Endothelial cell of umbilical vein (primary cell): ENCODE results near the gene ARHGAP22.

Experiments
- EZH2 ChIP-seq: IDR thresholded peaks from 2 replicates; pipeline ENCODE4 v1.6.1; 2012; ENCODE audit warnings: borderline replicate concordance, low read depth, mild to moderate bottlenecking, moderate library complexity, low read length, inconsistent platforms; ENCODE audit not compliant: severe bottlenecking
- JUN ChIP-seq: IDR thresholded peaks from 2 replicates; pipeline ENCODE4 v1.6.1; 2011; ENCODE audit warnings: borderline replicate concordance, low read depth; ENCODE audit not compliant: insufficient read length, insufficient read depth
- MYC ChIP-seq: IDR thresholded peaks from one replicate; pipeline ENCODE4 v1.6.1; 2011; ENCODE audit warnings: mild to moderate bottlenecking, low read depth, low read length
- POLR2A ChIP-seq: IDR thresholded peaks from 2 replicates; pipeline ENCODE4 v1.6.1; 2012; ENCODE audit warnings: low read depth, mild to moderate bottlenecking, control low read depth, low read length
- POLR2AphosphoS5 ChIP-seq: IDR thresholded peaks from 2 replicates; pipeline ENCODE4 v1.6.1; 2012; ENCODE audit warnings: low read depth, mild to moderate bottlenecking, control low read depth, low read length, moderate library complexity; ENCODE audit not compliant: insufficient read depth
- TF ChIP-seq, protein P1 (sequence below), 2 donors: IDR thresholded peaks; 1 replicate in 1 of 2; 2 replicates in 1 of 2; pipeline ENCODE4 v1.5.1; 2011; ENCODE audit warnings: low read length in 2 of 2, mild to moderate bottlenecking in 2 of 2, moderate library complexity in 2 of 2, control low read depth in 1 of 2, inconsistent platforms in 1 of 2, low read depth in 1 of 2; ENCODE audit not compliant: insufficient read depth in 1 of 2; ENCODE audit errors: extremely low read depth in 1 of 2
- TF ChIP-seq, protein P2 (sequence below): IDR thresholded peaks from 2 replicates; pipeline ENCODE4 v1.6.1; 2011; ENCODE audit not compliant: insufficient read depth, insufficient read length

DNA sequence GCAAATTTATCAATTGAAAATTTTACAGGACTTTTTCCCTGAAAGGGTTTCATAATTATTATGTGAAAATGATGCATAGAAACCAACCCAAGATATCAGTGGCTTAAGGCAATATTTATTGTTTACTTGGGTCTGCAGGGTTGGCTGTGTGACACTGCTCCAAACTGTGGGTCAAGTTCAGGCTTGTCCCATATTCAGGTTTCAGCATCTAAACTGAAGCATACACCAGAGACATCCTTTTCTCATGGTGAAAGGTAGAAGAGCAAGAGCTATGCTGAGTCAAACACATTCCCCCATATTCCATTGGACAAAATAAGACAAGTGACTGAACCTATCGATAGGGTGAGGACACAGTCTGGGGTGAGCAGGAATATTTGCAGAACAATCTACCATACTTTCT, 187.5 kb downstream of the ARHGAP22 start:
- TF ChIP-seq, protein P1, sequence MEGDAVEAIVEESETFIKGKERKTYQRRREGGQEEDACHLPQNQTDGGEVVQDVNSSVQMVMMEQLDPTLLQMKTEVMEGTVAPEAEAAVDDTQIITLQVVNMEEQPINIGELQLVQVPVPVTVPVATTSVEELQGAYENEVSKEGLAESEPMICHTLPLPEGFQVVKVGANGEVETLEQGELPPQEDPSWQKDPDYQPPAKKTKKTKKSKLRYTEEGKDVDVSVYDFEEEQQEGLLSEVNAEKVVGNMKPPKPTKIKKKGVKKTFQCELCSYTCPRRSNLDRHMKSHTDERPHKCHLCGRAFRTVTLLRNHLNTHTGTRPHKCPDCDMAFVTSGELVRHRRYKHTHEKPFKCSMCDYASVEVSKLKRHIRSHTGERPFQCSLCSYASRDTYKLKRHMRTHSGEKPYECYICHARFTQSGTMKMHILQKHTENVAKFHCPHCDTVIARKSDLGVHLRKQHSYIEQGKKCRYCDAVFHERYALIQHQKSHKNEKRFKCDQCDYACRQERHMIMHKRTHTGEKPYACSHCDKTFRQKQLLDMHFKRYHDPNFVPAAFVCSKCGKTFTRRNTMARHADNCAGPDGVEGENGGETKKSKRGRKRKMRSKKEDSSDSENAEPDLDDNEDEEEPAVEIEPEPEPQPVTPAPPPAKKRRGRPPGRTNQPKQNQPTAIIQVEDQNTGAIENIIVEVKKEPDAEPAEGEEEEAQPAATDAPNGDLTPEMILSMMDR (IDR thresholded peaks at IDR 0.05; ENCODE audit: extremely low read depth in 1 of 2, insufficient read depth in 1 of 2, low read depth in 1 of 2, low read length in 2 of 2) = no peak
- TF ChIP-seq POLR2A (no peak), POLR2AphosphoS5 (no peak), EZH2 (no peak), JUN (no peak), MYC (no peak)
- TF ChIP-seq, protein P2, sequence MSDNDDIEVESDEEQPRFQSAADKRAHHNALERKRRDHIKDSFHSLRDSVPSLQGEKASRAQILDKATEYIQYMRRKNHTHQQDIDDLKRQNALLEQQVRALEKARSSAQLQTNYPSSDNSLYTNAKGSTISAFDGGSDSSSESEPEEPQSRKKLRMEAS = no peak
